Activated CD8-positive, alpha-beta memory T cell treated with anti-CD3 and anti-CD28 coated beads for 36 hours (primary cell): Measurements from ENCODE around the gene HNRNPL. TPM values are rescaled to one million over a fixed set of nuclear protein-coding genes. Genes with fewer than 3 reads are reported as not detected.
"Not testable (repeated sequence)": the region's sequence is repeated elsewhere in the genome, so short reads cannot be mapped to it uniquely, and the experiment has no call there.

Experiments used
- CTCF ChIA-PET: fragments of 350-600 bp; sonication (Branson Sonifier 250); formaldehyde crosslinking; loops from one replicate; lab custom pipeline; 2021; ENCODE audit warnings: antibody characterized with exemption; lab: Charles Lee
- POLR2A ChIA-PET: fragments of 350-600 bp; sonication (Branson Sonifier 250); formaldehyde crosslinking; loops from one replicate; lab custom pipeline; 2021; ENCODE audit warnings: antibody characterized with exemption; lab: Charles Lee
- total RNA-seq, 2 experiments: library from RNA; stranded (reverse); gene quantifications; one replicate each; pipeline ENCODE4 v1.2.3, GENCODE V29; 2021

HNRNPL gene
- total RNA-seq: 100 to 1,000 TPM; 677 to 698 TPM

DNA sequence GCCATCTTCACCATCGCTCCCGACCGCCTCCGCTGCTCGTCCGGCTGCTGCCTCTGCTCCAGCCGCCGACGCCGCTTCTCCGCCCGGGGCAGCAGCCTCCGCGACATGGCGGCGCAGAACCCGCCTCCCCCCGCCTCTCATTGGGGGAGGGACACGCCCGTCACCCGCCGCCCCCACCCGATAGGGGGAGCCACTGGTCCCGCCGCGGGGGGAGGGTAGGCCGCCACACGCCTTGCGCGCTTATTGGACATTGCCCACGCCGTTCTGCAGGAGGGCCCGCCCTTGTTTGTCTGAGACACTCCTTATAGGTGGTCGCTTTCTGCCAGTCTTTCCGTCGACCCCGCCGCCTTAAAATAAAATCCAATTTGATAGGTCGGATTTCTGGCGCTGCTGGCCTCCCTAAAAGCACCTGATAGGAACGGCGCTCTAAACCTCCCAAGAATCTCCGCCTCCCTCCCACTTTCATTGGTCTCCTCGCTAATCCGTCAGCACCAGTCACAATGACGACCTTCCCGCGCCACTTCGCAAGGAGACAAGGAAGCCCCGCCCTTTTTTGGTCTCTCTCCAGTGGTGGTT lies at the start of gene HNRNPL:
TSS of gene HNRNPL (minus strand) at position 127 of the 576 bp plus-strand sequence. CDS start at position 107, 20 bp downstream.
- CTCF ChIA-PET: interaction anchor here (0.9 to 1.2 kb wide), 3 partner anchors 19 to 81 kb away, joined by 4 read pairs; partner anchors contain the start of genes MRPS12 and SARS2
- POLR2A ChIA-PET: interaction anchor here (0.8 to 1.4 kb wide), 6 partner anchors 9 to 586 kb away, joined by 3 to 15 read pairs (median 5); partner anchors contain the start of genes ECH1, MRPS12, RPS16 and SARS2

DNA sequence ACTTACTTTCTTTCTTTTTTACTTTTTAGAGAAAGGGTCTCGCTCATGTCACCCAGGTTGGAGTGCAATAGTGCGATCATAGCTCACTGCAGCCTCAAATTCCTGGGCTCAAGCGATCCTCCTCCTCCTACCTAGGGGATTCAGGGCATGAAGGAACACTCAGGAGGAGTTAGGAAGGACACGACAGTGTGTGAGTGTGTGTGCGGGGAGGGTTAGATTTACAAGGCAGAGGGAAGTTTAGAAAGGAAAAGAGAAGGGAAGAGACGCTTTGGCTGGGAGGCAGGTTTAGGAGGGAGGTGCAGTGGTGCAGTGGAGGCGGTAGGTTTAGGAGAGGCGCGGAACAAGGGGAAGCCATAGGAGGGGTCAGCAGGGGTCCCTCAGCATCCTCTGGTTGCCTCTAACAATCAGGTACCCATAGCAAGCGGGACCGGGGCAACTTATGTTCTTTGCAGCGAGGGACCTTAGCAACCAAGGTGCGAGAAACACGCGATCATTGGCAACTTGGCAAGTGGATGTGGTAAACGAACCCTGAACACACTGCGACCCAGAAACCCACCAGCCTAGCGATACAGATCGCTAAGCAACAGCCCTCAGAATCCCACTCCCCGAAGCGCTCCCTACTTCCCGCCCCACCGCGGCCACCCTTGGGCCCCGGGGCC lies 49.1 kb upstream of the HNRNPL start:
- ChIA-PET POLR2A (interaction anchor here (0.6 kb wide), 1 partner anchor 229 kb away, joined by 3 read pairs; no protein-coding TSS in a partner anchor), CTCF (interaction anchor here (1.2 kb wide), 1 partner anchor 11 kb away, joined by 4 read pairs; no protein-coding TSS in a partner anchor)

DNA sequence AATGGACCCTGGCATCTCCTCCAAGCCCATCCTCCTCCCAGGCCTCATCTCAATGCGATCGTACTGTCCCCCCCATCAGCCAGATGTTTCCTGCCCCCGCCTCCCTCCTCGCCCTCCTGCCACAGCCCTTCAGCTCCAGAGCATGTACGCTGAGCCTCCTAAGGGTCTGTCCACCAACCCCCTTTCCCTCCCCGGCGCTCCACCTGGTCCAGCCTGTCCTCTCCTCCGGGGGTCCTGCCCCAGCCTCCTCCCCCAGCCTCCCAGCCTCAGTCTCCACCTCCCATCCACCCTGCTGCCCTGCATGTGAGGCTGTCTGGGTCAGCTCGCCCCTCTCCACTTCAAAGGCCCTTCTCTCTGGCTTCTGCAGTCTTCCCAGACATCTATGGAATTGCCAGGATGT lies 45.2 kb upstream of the HNRNPL start:
- CTCF ChIA-PET: no interaction called here
- POLR2A ChIA-PET: interaction anchor here (0.7 kb wide), 1 partner anchor 18 kb away, joined by 3 read pairs; no protein-coding TSS in a partner anchor

DNA sequence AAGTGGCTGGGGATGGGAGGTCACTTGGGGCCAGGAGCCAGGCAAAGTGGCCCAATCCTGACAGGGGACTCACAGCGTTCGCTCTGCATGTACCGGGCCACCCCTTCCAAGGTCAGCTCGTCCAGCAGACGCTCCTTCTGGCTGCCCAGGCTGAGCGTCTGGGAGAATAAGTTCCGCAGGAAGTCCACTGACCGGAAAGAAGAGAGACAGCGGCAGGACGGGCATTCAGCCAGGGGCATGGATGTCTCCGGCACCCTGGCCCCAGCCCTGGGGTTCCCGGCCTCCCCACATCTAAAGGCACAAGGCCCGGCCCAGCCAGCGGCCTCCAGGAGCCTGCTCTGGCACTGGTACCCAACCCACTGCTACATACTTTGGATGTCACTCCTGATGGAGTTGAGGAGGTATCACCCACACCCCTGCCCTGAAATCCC lies 43.6 kb upstream of the HNRNPL start:
- CTCF ChIA-PET: interaction anchor here (1.8 kb wide), 1 partner anchor 36 kb away, joined by 5 read pairs; the partner anchor contains the start of genes MRPS12 and SARS2
- POLR2A ChIA-PET: no interaction called here

DNA sequence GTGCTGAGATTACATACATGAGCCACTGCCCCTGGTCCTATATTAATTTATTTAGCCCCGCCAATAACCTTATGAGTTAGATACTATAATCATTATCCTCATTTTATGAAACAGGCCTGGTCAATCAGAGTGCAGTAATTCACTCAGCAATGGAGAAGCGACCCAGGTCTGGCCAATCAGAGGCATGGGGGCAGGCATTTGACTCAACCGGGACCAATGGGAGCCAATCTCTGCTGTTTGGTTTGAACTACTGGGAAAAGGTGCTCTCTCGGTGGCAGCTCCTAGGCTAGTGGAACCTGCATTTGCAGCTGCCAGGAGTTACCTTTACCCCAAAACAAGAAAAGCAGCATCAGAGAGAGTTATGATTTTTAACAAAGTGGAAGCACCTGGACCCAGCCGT lies 43.1 kb upstream of the HNRNPL start:
- POLR2A ChIA-PET: no interaction called here
- CTCF ChIA-PET: interaction anchor here (1.8 kb wide), 1 partner anchor 37 kb away, joined by 5 read pairs; the partner anchor contains the start of genes MRPS12 and SARS2

DNA sequence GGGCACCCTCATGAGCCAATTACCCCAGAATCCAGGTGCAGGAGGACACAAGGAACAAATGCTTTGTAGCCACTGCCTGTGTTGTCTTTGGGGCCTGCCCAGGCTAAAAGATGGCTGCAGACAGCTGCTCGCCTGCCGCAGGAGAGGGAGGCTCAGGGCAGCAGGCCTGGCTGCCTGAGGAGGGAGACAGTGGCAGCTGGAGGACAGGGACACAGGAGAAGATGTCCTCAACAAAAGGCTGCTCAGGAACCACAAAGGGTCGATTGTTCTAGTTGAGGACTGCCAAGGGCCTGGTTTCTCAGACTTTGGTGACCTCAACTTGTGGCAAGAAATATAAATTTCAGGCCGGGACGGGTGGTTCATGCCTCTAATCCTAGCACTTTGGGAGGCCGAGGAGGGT lies 42.0 kb upstream of the HNRNPL start:
- ChIA-PET CTCF (interaction anchor here (1.8 kb wide), 1 partner anchor 38 kb away, joined by 5 read pairs; the partner anchor contains the start of genes MRPS12 and SARS2), POLR2A (no interaction called here)

DNA sequence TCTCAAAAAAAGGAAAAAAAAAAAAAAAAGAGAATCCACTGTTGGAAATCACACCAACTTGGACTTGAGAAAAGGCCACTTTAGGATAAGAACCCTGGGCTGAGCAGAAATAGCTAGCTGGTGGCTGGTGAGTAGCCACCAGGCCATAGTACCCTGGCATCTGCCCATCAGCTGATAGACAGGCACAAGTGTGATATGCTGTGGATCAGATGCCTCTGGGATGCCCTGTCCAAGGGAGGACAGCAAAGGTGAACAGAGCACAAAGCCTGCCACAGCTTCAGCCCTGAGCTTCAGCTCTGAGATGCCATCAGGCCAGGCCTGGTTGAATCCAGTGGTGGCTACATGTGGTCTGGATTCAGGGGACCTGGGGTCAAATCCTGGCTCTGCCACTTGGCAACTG lies 40.9 kb upstream of the HNRNPL start:
- ChIA-PET POLR2A (no interaction called here), CTCF (no interaction called here)

DNA sequence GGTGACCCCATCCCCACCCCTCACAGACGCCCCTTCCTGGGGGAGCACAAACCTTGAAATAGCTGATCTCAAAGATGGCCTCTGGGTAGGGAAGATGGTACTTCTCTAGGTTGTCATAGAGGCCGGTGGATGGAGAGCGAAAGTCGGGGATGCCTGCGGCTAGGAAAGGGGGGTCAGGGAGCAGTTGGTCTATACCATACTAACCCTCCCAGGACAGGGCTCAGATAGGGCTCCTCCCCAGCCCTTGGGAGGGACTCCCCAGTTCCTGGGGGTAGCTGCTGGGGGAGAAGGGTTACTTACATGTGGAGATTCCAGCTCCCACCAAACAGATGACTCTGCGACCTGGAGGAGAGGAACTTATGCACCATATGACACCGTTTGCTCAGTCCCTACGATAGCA lies 40.0 kb upstream of the HNRNPL start:
- ChIA-PET CTCF (no interaction called here), POLR2A (no interaction called here)

DNA sequence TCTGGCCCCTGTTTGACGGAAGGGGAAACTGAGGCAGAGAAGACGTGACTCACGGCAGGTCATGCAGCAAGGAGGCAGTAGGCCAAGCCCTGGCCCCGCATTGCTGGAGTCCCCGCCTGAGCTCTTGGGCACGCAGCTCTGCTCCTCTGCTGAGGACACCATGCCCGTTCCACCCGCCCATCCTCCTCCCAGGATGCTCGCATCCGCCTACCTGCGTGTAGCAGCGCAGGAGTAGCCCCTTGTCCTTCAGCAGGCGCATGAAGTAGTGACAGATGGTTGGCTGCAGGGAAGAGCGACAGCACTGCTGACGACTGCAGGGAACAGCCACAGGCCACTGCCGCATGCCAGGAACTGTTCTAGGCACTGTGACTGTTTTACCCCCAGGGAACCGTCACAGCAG lies 39.1 kb upstream of the HNRNPL start:
- ChIA-PET CTCF (interaction anchor here (3.2 kb wide), 1 partner anchor 11 kb away, joined by 17 read pairs; the partner anchor contains the start of gene RINL), POLR2A (no interaction called here)

DNA sequence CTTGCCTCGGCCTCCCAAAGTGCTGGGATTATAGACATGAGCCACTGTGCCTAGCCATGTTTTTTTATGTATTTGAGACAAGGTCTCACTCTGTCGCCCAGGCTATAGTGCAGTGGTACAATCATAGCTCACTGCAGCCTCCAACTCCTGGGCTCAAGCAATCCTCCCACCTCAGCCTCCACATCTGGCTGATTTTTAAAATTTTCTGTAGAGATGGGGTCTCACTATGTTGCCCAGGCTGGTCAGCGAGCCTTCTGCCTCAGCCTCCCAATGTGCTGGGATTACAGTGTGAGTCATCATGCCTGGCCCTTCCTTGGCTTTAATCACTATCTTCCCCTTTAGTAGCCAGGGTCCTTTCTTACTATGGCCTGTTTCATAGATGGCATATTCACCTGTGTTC lies 34.9 kb upstream of the HNRNPL start:
- CTCF ChIA-PET: interaction anchor here (1.2 kb wide), 1 partner anchor 28 kb away, joined by 3 read pairs; no protein-coding TSS in a partner anchor
- POLR2A ChIA-PET: not testable (repeated sequence)

DNA sequence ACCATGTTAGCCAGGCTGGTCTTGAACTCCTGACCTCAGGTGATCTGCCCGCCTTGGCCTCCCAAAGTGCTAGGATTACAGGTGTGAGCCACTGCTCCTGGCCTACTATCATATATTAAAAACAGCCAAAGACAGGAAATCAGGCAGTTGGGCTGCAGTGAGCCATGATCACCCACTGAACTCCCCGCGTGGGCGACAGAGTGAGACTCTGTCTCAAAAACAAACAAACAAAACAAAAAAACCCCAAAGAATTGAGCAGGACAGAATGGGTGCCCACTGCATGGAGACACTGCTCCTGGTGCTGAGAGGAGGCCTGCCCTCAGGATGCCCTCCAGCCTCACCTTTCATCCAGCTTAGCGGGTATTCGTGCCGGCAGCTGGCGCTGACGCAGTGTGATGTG lies 33.5 kb upstream of the HNRNPL start:
- ChIA-PET CTCF (no interaction called here), POLR2A (no interaction called here)

DNA sequence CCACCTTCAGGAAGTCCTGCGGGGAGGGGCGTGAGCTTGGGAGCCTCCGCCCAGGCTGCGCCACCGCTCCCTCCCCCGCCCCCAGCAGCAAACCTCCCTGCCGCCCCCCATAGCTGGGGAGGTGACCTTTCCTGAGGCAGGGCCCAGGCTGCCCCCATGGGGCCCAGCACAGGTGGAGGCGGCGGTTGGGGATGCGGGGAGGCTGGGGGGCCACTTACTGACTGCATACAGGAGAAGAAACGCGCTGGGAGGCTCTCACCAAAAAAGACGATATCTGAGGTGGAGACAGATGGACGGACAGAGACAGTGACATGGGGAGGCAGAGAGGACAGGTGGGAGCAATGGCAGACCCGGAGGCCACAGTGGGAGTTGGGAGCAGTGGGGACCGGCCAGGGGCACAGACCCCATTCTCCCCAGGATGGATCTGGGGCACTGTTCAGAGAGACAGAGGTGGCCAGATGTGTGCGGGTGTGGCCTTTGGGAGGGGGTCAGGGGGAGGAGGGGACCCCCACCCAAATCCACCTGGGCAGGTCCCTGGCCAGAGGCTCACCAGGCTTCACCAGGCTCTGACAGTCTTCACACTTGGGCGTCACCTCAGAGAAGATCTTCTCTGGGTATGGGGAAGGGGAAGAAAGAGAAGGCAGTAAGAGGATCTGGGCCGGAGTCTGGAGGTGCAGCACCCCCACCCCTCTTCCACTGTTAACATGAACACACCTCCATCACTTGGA lies 31.3 kb upstream of the HNRNPL start:
- ChIA-PET POLR2A (no interaction called here), CTCF (no interaction called here)

DNA sequence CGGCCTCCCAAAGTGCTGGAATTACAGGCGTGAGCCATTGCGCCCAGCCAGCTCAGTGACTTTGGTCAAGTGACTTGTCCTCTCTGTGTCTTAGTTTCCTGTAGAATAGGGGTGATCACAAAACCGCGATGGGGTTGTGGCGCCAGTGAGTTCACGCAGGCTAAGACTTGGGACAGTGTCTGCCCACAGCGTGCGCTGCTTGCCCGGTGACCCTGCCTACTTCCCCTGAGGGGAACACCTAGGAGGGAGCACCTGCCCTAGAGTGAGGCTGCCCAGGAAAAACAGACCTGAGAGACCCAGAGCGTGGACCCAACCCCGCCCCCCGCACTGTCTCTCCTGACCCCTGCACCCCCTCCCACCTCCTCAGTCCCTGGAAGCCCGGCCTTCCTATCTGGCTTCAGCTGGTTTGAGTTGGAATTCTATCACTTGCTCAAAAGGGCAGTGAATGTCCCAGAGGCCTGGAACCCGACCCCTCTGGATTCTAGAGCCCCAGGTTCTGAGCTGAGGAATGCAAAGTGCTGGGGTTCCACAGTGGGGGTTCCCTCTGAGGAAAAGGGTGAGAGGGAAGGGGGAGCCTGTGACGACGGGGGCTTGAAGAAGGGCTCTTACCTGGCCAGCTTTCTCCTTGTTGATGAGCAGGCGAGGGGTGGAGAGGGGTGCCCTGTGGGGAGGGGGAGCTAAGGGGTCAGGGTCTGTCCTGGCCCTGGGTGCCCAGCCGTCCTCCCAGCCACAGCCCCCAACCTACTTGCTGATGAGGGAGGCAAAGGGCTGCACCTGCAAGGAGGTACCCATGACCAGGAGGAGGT lies 30.5 kb upstream of the HNRNPL start:
- CTCF ChIA-PET: interaction anchor here (1.3 kb wide), 1 partner anchor 81 kb away, joined by 3 read pairs; no protein-coding TSS in a partner anchor
- POLR2A ChIA-PET: interaction anchor here (0.6 kb wide), 1 partner anchor 50 kb away, joined by 3 read pairs; no protein-coding TSS in a partner anchor

DNA sequence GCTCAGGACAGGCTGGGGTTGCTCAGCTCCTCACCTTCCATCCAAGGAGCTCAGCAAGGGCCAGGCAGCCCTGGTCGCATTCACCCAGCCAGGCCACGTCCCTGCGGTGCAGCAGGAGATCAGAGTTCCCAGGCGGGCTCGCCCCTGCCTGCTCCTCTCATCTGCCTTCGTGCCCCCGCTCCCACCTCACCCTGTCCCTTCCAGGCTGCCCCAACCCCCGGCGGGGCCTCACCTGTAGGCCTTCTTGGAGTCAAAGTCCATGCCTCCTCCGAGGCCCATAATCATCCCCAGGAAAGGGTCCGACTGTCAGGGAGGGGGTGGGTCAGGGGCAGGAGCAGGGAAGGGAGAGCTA lies 29.6 kb upstream of the HNRNPL start:
- ChIA-PET POLR2A (interaction anchor here (0.6 to 2.2 kb wide), 2 partner anchors 10 to 50 kb away, joined by 3 to 7 read pairs; no protein-coding TSS in a partner anchor), CTCF (interaction anchor here (1.0 to 1.5 kb wide), 3 partner anchors 10 to 82 kb away, joined by 3 to 7 read pairs (median 3); no protein-coding TSS in a partner anchor)

DNA sequence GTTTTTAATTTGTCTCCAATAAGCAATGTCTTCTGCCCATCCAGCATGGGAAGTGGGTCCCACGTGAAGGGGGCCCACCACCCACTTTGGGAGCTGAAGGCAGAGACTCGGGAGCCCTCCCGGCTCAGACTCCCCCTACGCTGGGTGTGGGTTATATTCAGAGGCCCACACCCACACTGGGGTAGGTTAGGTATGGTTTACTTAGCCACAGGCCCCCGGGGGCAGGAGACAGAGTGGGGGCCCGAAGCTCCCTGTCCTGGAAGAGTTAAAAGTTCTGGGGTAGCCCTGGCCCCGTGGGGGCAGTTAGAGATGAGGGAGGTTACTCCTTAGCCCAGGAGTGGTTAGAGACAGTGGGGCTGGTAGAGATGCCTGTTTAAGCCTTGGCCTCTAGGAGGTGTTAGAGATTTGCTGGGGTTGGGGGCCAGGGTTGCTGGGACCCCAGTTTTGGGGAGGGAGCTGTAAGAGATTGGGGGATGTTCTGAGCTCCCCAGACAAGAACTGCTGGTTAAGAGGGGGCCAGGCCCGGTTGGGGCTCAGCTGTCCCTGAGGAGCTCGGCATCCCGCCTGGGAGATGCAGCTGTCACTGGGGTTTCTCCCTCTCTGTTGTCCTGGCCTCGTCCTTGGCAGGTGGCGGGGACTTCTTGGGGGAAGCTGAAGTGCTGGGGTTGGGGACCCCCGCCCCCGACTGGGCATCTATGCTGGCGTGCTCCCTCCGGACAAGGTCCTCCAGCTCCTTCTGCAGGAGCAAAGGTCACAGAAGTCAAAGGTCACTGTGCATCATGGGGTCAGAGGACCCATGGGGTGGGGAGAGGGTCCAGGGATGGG lies 29.0 kb upstream of the HNRNPL start:
- ChIA-PET CTCF (interaction anchor here (0.6 to 2.1 kb wide), 6 partner anchors 9 to 245 kb away, joined by 3 to 17 read pairs (median 6); no protein-coding TSS in a partner anchor), POLR2A (interaction anchor here (1.0 to 2.2 kb wide), 3 partner anchors 9 to 30 kb away, joined by 4 to 7 read pairs (median 7); no protein-coding TSS in a partner anchor)

DNA sequence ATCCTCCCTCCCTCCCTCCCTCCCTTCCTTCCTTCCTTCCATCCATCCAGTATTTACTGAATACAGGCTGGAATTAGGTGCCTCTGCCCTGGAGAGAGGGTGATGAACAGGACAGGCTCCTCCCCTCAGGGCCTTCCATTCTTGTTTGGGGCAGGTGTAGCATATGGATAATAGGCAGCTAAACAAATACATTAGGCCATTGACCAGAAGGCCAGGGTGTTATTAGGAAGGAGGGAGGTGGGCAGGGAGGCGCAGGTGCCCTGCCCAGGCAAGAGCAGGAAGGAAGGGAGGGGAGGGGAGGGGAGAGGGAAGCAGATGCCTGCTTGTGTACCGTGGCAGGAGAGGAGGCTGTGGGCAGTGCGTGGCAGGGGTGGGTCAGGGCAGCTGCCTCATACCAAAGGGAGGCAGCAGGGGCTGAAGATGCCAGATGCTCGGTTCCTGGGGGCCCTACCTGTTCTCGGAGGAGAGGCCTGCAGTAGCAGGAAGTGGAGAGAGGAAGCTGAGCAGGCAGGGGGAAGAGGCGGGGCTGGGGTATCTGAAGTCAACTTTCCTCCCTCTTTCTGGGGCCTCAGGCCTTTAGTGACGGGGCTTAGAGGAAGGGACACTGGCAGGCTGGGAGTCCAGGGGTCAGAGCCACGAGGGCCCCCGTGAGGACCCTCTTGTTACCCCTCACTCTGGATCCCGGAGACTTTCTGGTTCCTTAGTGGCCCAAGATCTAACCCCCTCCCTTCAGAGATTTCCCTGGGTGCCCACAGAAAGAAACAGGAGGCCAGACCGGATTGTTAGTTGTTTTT lies 28.2 kb upstream of the HNRNPL start, which contains the start of gene RINL:
TSS of gene RINL (minus strand) at position 495 of the 794 bp plus-strand sequence. CDS start 1,533 bp downstream, outside the sequence.
- POLR2A ChIA-PET: interaction anchor here (1.0 to 2.2 kb wide), 4 partner anchors 8 to 29 kb away, joined by 3 to 7 read pairs (median 6); no protein-coding TSS in a partner anchor
- CTCF ChIA-PET: interaction anchor here (0.6 to 2.1 kb wide), 6 partner anchors 8 to 244 kb away, joined by 4 to 17 read pairs (median 6); partner anchors contain the start of genes MRPS12 and SARS2
